ENCODE data around the gene RXFP2.

- no peak for TF ChIP-seq ZNF529 (tag by site-specific recombination; IDR thresholded peaks at IDR 0.05; ENCODE audit: insufficient replicate concordance)
- no peak for TF ChIP-seq ZNF677 (tag by site-specific recombination; IDR thresholded peaks at IDR 0.05)
- TF ChIP-seq IKZF3 (tag by site-specific recombination; IDR thresholded peaks at IDR 0.05): no peak
These were observed 57.9 kb downstream of the RXFP2 start for GRCh38 chr13:31797154-31797775.
